GM10248 (cell line): Measurements from ENCODE around the gene JOSD1.

Source experiments
- CTCF ChIA-PET: fragments of 300-600 bp; sonication (Branson Sonifier 250); formaldehyde crosslinking; extraction: SDS; loops from one replicate; lab custom pipeline; 2021; ENCODE audit warnings: antibody characterized with exemption; lab: Yijun Ruan, JAX
- POLR2A ChIA-PET: fragments of 350-650 bp; sonication (Branson Sonifier 250); formaldehyde crosslinking; extraction: SDS; loops from one replicate; lab custom pipeline; 2020; ENCODE audit warnings: antibody characterized with exemption; lab: Yijun Ruan, JAX
- DNase-seq: peaks from one replicate; pipeline ENCODE4 v3.0.0; 2012; ENCODE audit errors: extremely low spot score
- TF ChIP-seq, protein P1 (sequence below): IDR thresholded peaks from 2 replicates; pipeline ENCODE4 v1.5.1; 2012; ENCODE audit warnings: mild to moderate bottlenecking, low read depth; ENCODE audit errors: extremely low read depth, missing control alignments, control extremely low read depth

JOSD1 gene

DNA sequence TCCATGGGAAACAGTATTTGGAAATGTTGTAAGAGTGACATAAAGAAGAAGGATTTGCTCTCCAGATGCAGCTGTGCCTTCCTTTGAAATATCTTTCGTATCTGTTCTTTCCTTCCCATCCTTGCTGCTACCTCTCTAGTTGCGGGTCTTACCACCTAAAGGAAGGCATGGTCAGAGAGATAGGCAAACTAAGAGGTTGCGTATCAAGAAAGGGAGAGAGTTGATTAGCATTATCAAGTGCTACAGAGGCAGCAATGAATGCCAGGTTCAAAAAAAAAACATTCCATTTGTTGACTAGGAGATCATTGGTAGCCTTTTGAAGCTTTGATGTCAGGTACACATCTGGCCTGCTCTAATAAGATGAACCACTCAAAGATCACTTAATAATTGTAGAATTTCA, 9.6 kb upstream of the JOSD1 start:
- TF ChIP-seq, protein P1, sequence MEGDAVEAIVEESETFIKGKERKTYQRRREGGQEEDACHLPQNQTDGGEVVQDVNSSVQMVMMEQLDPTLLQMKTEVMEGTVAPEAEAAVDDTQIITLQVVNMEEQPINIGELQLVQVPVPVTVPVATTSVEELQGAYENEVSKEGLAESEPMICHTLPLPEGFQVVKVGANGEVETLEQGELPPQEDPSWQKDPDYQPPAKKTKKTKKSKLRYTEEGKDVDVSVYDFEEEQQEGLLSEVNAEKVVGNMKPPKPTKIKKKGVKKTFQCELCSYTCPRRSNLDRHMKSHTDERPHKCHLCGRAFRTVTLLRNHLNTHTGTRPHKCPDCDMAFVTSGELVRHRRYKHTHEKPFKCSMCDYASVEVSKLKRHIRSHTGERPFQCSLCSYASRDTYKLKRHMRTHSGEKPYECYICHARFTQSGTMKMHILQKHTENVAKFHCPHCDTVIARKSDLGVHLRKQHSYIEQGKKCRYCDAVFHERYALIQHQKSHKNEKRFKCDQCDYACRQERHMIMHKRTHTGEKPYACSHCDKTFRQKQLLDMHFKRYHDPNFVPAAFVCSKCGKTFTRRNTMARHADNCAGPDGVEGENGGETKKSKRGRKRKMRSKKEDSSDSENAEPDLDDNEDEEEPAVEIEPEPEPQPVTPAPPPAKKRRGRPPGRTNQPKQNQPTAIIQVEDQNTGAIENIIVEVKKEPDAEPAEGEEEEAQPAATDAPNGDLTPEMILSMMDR: no peak
- ChIA-PET POLR2A (no interaction called here), CTCF (interaction anchor here (1.4 kb wide), 2 partner anchors 29 to 58 kb away, joined by 4 to 6 read pairs; partner anchors contain the start of gene TOMM22)
- DNase-seq: no peak

DNA sequence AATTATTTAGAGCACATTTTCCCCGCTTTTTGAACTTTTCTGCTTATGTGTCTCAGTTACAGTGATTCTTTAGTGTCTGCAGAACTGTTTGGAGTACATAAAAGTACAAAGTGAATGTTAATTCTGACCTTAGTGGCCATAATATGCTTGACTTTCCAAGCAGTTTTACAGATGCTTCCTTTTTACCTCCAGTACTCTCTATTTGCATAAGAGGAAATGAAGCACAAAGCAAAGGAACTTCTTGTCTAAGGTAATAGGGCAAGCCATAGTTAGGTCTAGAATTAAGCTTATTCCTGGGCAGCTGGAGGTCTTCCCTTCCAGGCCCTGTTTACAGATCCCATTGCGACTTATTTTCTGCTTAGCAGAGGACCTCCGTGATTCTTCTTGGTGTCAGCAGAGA, 8.6 kb upstream of the JOSD1 start:
- no peak for DNase-seq
- ChIA-PET CTCF (interaction anchor here (1.3 to 1.4 kb wide), 3 partner anchors 16 to 60 kb away, joined by 4 to 6 read pairs (median 5); partner anchors contain the start of gene TOMM22), POLR2A (interaction anchor here (0.6 kb wide), 1 partner anchor 519 kb away, joined by 4 read pairs; no protein-coding TSS in a partner anchor)
- TF ChIP-seq, protein P1: no peak

DNA sequence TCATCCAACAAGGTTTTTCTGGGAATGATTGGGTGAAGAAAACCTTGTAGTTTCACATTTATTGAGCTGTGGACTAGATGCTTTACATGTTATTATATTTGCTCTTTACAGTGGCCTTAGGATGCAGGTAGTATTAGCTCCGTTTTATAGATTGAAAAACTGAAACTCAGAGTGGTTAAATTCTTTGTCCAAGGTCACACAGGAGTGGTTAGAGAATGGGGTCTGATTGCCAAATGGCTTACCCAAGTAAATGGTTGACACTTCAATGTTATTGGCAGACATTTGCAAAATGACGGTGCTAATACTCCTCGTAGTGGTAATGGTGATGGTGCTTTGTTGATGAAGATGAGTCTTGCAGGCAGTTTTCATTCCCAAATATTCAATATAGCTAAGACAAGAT, 7.2 kb upstream of the JOSD1 start:
- DNase-seq: no peak
- ChIA-PET POLR2A (interaction anchor here (0.7 kb wide), 1 partner anchor 8 kb away, joined by 3 read pairs; no protein-coding TSS in a partner anchor), CTCF (interaction anchor here (0.7 to 1.9 kb wide), 3 partner anchors 8 to 26 kb away, joined by 3 to 9 read pairs (median 5); partner anchors contain the start of gene TOMM22)
- TF ChIP-seq, protein P1: no peak

DNA sequence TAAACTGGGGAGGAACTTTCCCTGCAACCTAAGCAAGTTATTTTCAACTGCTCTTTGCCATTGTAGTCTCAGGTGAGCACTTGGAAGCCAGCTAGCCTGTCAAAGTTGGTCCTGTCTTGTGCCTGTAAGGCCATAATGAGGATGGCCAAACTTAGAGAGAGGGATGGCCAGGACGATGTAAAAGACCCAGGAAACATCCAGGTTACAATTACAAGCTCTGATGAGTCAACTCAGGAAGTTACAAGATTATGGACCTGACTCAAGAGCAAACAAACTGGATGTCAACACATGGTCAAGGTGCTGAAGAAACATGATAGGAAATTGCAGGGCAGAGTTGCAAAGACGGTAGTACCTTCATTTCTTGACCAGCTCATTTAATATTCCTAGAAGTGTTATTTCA, 6.6 kb upstream of the JOSD1 start:
- DNase-seq: no peak
- TF ChIP-seq, protein P1: no peak
- POLR2A ChIA-PET: interaction anchor here (0.7 kb wide), 1 partner anchor 9 kb away, joined by 3 read pairs; no protein-coding TSS in a partner anchor
- CTCF ChIA-PET: interaction anchor here (1.0 to 3.1 kb wide), 6 partner anchors 9 to 26 kb away, joined by 3 to 14 read pairs (median 7); partner anchors contain the start of gene TOMM22

DNA sequence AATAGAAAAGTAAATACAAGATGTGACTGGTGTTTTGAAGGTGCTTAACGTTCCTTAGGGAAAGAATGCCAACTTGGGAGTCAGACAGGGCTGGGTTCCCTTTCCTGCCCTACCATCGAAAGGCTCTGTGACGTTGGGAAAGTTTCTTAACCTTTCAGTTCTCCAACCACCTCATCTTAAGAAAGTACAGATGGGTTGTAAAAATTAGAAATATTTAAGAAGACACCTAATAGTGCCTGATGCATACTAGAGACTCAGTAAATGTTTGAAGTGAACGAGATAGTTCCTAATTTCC, 6.1 kb upstream of the JOSD1 start:
- ChIA-PET POLR2A (interaction anchor here (0.6 kb wide), 1 partner anchor 476 kb away, joined by 4 read pairs; no protein-coding TSS in a partner anchor), CTCF (interaction anchor here (1.0 to 3.1 kb wide), 5 partner anchors 11 to 25 kb away, joined by 3 to 14 read pairs (median 9); partner anchors contain the start of gene TOMM22)

DNA sequence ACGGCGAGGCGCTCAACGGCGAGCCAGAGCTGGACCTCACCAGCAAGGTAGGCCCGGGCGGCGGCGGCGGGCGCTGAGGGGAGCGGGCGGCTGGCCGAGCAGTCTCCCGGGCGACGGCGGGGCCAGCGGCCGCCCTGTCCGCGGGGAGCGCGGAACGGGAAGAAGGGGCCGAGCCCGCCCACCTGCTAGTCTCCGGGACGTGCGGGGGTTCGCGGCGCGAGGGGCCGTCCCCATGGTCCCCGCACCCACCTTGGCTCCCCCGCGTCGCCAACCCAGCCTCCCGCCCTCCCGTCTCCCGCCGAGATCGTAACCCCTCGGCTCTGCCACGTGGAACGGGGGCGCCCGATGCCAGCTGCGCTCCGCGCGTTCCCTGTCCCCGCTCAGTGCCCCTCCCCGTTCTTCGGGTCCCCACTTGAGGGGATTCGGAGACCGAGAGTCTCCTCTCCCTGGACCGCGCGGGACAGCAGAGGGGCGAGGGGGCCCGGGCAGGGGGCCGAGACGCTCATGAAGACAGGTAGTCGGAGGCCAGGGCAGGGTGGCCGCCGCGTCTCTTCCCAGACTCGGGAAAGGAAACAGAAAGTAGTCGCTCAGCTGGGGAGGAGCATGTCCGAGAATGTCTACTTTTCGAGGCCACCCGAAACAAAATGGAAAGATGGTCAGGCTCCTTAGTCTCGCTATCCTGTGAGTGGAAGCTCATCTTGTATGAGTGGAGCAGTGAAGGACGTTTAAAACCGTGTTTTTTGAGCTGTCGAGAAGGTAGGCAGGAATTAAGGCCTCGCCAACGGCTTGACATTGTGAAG, 5.6 kb upstream of the JOSD1 start:
- CTCF ChIA-PET: interaction anchor here (1.0 to 3.1 kb wide), 6 partner anchors 10 to 444 kb away, joined by 3 to 14 read pairs (median 6); partner anchors contain the start of gene TOMM22
- TF ChIP-seq, protein P1: no peak
- DNase-seq: no peak
- POLR2A ChIA-PET: interaction anchor here (0.6 to 1.0 kb wide), 3 partner anchors 25 to 476 kb away, joined by 3 to 5 read pairs (median 4); partner anchors contain the start of gene TOMM22

More for the DNA sequence above, 6.1 kb upstream of the JOSD1 start:
- TF ChIP-seq, protein P1: no peak
- DNase-seq: no peak
